DND-41 (cell line): ENCODE data around the gene RCBTB2.
A peak's percentile ranks its signal among the peaks of the same experiment; 100 is the strongest.
"Not testable (repeated sequence)": the region's sequence is repeated elsewhere in the genome, so short reads cannot be mapped to it uniquely, and the experiment has no call there.

Experiments
- ATAC-seq: fragments of 200-7000 bp; cut with Tn5 transposase; 3 replicates; pipeline ENCODE4 v1.9.1; 2021; ENCODE audit warnings: low read depth; ENCODE audit not compliant: insufficient read depth
- DNase-seq: peaks from one replicate; pipeline ENCODE4 v3.0.0-alpha.2; 2020
- H2AFZ ChIP-seq: 2 replicates; pipeline ENCODE4 v1.6.0; 2012; ENCODE audit warnings: low read depth, low read length
- H3K27ac ChIP-seq: 2 replicates; pipeline ENCODE4 v1.5.1; 2012; ENCODE audit warnings: low read length, inconsistent platforms
- H3K27me3 ChIP-seq: fragments of 200-600 bp; sonication (generic); 2 replicates; pipeline ENCODE4 v1.6.0; 2012; ENCODE audit warnings: low read length, mild to moderate bottlenecking, inconsistent platforms; ENCODE audit not compliant: insufficient read depth, poor library complexity
- H3K36me3 ChIP-seq: 2 replicates; pipeline ENCODE4 v1.5.1; 2012; ENCODE audit warnings: low read length, inconsistent platforms; ENCODE audit not compliant: insufficient read depth
- H3K4me1 ChIP-seq: 2 replicates; pipeline ENCODE4 v1.5.1; 2012; ENCODE audit warnings: mild to moderate bottlenecking, low read length; ENCODE audit not compliant: insufficient read depth
- H3K4me2 ChIP-seq: 2 replicates; pipeline ENCODE4 v1.6.0; 2012; ENCODE audit warnings: mild to moderate bottlenecking, moderate library complexity, low read length, inconsistent platforms; ENCODE audit not compliant: insufficient read depth
- H3K4me3 ChIP-seq, 2 experiments: fragments of 200-600 bp in 1 of 2; shearing (Covaris generic) in 1 of 2; 2 replicates each; pipeline ENCODE4 v1.5.1; 2012 to 2016; ENCODE audit warnings: inconsistent platforms in 2 of 2, low read length in 2 of 2, mild to moderate bottlenecking in 2 of 2, low read depth in 1 of 2, moderate library complexity in 1 of 2
- H3K79me2 ChIP-seq: 2 replicates; pipeline ENCODE4 v1.6.0; 2012; ENCODE audit warnings: low read length, inconsistent platforms; ENCODE audit not compliant: insufficient read depth
- H3K9ac ChIP-seq: 2 replicates; pipeline ENCODE4 v1.6.0; 2012; ENCODE audit warnings: low read depth, mild to moderate bottlenecking, inconsistent platforms, low read length, moderate library complexity
- H3K9me3 ChIP-seq: 2 replicates; pipeline ENCODE4 v1.5.1; 2012; ENCODE audit warnings: low read length, moderate library complexity, mild to moderate bottlenecking, inconsistent platforms; ENCODE audit not compliant: insufficient read depth, severe bottlenecking
- H4K20me1 ChIP-seq: 2 replicates; pipeline ENCODE4 v1.6.0; 2012; ENCODE audit warnings: low read length; ENCODE audit not compliant: insufficient read depth
- EZH2 ChIP-seq: IDR thresholded peaks from 3 replicates; pipeline ENCODE4 v1.6.1; 2012; ENCODE audit warnings: borderline replicate concordance, low read depth, mild to moderate bottlenecking, moderate library complexity, low read length, inconsistent platforms; ENCODE audit not compliant: severe bottlenecking
- TF ChIP-seq, protein P1 (sequence below): IDR thresholded peaks from 2 replicates; pipeline ENCODE4 v1.5.1; 2012; ENCODE audit warnings: borderline replicate concordance, low read length, moderate library complexity, mild to moderate bottlenecking; ENCODE audit not compliant: poor library complexity, severe bottlenecking; ENCODE audit errors: extremely low read depth

RCBTB2 gene

DNA sequence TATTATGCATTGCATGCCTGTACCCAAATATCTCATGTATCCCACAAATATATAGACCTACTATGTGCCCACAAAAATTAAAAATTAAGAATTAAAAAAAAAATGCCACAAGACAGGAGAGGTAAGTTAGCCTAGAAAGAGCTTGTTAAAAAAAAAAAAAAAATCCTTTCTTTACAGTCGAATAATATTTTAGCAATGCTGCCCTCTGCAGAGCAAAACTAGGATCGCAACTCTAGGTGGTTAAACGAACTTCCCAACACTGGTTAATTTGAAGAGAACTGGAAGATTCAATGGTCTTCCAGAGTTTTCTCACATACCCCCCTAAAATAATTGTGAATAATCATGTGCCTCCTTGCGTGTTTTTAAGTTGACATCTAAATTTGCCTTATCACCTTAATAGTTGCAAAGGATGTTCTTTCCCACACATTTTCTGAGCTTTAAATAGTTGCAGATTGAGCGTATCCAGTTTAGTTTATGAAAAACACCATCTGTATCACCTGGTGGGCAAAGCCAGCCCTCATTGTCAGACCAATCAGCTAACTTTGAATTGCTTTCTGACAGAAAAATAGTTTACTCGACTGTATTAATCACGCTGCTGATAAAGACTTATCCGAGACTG is 47.4 kb upstream of the RCBTB2 start:
- no peak for TF ChIP-seq EZH2
- TF ChIP-seq, protein P1, sequence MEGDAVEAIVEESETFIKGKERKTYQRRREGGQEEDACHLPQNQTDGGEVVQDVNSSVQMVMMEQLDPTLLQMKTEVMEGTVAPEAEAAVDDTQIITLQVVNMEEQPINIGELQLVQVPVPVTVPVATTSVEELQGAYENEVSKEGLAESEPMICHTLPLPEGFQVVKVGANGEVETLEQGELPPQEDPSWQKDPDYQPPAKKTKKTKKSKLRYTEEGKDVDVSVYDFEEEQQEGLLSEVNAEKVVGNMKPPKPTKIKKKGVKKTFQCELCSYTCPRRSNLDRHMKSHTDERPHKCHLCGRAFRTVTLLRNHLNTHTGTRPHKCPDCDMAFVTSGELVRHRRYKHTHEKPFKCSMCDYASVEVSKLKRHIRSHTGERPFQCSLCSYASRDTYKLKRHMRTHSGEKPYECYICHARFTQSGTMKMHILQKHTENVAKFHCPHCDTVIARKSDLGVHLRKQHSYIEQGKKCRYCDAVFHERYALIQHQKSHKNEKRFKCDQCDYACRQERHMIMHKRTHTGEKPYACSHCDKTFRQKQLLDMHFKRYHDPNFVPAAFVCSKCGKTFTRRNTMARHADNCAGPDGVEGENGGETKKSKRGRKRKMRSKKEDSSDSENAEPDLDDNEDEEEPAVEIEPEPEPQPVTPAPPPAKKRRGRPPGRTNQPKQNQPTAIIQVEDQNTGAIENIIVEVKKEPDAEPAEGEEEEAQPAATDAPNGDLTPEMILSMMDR: peak; percentile 90
- H3K27me3 ChIP-seq: no peaks in the 10 kb centered on the region
- H3K79me2 ChIP-seq: no peaks in the 10 kb centered on the region
- H3K9me3 ChIP-seq: no peaks in the 10 kb centered on the region
- no peak overlapping the region for H3K4me3 ChIP-seq
- H4K20me1 ChIP-seq: no peaks in the 10 kb centered on the region
- no peak overlapping the region for H2AFZ ChIP-seq
- DNase-seq: peak; percentile 82
- no peak overlapping the region for H3K9ac ChIP-seq
- H3K36me3 ChIP-seq: no peaks in the 10 kb centered on the region
- H3K4me1 ChIP-seq: peaks cover 36% of the 10 kb centered on the region
- H3K4me2 ChIP-seq: no peak overlapping the region
- H3K27ac ChIP-seq: peak overlapping the region; percentile 7; the same call in 1 of the 2 replicates
- ATAC-seq: peak; percentile 73

DNA sequence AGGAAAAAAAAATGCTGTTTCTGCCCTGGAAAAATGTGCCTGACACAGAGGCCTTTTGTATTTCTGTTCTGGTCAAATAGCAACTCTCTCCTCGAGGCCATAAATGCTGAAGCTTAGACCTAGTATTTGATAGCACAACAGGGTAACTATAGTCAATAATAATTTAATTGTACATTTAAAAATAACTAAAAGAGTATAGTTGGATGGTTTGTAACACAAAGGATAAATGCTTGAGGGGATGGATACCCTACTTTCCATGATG is 47.0 kb upstream of the RCBTB2 start:
- not testable (repeated sequence) for ATAC-seq, H3K4me3 ChIP-seq, H3K27me3 ChIP-seq, DNase-seq, H3K9ac ChIP-seq, H2AFZ ChIP-seq, H3K79me2 ChIP-seq, H3K9me3 ChIP-seq, H3K36me3 ChIP-seq, H4K20me1 ChIP-seq, H3K4me2 ChIP-seq
- peak overlapping the region; percentile 55 for H3K27ac ChIP-seq
- H3K4me1 ChIP-seq: peaks cover 36% of the 10 kb centered on the region

DNA sequence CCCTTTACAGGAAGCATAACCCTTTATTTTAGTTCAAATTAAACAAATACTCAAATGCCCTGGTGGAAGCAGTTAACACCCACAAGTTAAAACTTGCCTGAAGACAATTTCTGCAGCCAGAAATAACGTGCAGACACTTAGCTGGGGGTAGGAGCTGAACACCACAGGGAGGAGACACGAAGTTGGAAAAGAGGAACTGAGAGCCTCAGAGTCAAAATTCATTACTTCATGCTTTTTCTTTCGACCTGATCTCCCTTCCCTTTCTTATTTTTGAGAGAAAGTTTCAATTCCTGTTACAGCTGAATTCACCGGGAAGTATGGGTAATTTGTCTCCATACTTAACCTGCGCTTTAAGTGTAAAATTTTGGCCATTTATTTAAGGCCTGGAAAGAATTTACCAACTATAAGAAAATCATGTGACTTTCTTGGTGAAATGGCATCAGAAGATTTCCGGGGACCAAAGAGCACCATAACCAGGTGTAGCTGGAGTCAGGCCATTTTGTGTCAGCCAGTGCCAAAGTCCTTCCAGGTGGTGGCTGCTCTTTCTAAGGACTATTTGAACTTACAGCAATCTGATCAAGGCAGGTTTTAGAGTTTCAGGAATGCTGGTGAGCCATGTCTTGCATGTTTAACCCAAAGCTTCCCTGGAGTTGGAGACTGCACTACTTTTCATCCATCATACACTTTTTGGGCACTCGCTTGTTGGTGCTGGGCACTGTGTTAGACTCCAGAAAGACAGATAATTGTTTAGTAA is 46.5 kb upstream of the RCBTB2 start:
- H3K27ac ChIP-seq: peak overlapping the region; percentile 55
- no peak overlapping the region for H3K4me3 ChIP-seq
- TF ChIP-seq, protein P1: no peak
- no peak for TF ChIP-seq EZH2
- no peaks in the 10 kb centered on the region for H3K27me3 ChIP-seq
- peaks cover 38% of the 10 kb centered on the region for H3K4me1 ChIP-seq
- peak overlapping the region; percentile 41 for H2AFZ ChIP-seq
- ATAC-seq (no peak), DNase-seq (no peak)
- no peaks in the 10 kb centered on the region for H3K79me2 ChIP-seq
- H3K9ac ChIP-seq: 0 out of 2 replicates have a peak overlapping the region, but pooled peaks have one; percentile 6
- no peaks in the 10 kb centered on the region for H4K20me1 ChIP-seq
- no peak overlapping the region for H3K4me2 ChIP-seq
- H3K9me3 ChIP-seq: no peaks in the 10 kb centered on the region
- no peaks in the 10 kb centered on the region for H3K36me3 ChIP-seq

DNA sequence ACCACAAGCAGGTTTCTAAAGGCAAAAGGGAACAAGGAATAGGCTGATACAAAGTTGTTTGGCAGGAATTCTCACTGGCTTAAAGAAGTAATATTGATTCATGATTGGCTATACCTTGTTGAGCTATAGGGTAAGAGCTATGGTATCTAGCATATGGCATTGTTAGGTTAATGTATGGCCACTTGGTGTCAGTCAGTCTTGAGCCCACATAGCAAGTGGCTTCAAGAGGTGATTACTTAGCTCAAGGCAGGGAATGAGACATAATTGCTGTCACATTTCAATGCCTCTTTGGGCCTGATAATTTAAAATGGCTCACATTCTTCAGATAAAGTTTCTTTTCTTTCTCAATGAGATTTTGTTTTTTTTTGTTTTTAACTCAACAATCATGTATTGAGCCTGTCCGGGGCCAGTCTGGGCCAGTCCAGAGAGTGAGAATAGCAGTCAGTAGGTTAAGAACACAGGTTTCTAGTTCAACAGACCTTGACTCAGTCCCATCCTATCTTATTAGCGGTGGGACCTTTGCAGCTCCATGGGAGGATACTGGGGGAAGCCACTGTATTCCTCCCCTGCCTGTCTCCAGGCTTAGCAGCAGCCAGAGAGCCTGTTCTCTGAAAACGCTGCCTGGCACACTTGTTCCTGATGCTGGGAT is 45.8 kb upstream of the RCBTB2 start:
- no peak for TF ChIP-seq EZH2
- TF ChIP-seq, protein P1: no peak
- no peak for ATAC-seq
- H3K27ac ChIP-seq: peak overlapping the region; percentile 55
- H3K9ac ChIP-seq: 0 out of 2 replicates have a peak overlapping the region, but pooled peaks have one; percentile 6
- H4K20me1 ChIP-seq: no peaks in the 10 kb centered on the region
- no peaks in the 10 kb centered on the region for H3K9me3 ChIP-seq
- H3K4me3 ChIP-seq: no peak overlapping the region
- H3K36me3 ChIP-seq: no peaks in the 10 kb centered on the region
- peak overlapping the region; percentile 41; the same call in 1 of the 2 replicates for H2AFZ ChIP-seq
- DNase-seq: no peak
- no peaks in the 10 kb centered on the region for H3K79me2 ChIP-seq
- H3K4me2 ChIP-seq: no peak overlapping the region
- H3K4me1 ChIP-seq: peaks cover 45% of the 10 kb centered on the region
- no peaks in the 10 kb centered on the region for H3K27me3 ChIP-seq
